ENCODE measurements around the gene MECR.

GRCh38 chr1:29218223-29218622, 12.5 kb downstream of the MECR start:
- TF ChIP-seq EZH2 (IDR thresholded peaks at IDR 0.05) (no peak), CTCF (IDR thresholded peaks at IDR 0.05) (no peak), EZH2phosphoT487 (IDR thresholded peaks at IDR 0.05) (no peak)

Measured in neural progenitor cell (in vitro differentiated cells).